Measurements from ENCODE around the gene RAB30. TPM values are rescaled to one million over a fixed set of nuclear protein-coding genes. Genes with fewer than 3 reads are reported as not detected.
A peak's percentile ranks its signal among the peaks of the same experiment; 100 is the strongest.

RAB30 gene
- polyA plus RNA-seq, 1 donor, result 5.3 TPM

DNA sequence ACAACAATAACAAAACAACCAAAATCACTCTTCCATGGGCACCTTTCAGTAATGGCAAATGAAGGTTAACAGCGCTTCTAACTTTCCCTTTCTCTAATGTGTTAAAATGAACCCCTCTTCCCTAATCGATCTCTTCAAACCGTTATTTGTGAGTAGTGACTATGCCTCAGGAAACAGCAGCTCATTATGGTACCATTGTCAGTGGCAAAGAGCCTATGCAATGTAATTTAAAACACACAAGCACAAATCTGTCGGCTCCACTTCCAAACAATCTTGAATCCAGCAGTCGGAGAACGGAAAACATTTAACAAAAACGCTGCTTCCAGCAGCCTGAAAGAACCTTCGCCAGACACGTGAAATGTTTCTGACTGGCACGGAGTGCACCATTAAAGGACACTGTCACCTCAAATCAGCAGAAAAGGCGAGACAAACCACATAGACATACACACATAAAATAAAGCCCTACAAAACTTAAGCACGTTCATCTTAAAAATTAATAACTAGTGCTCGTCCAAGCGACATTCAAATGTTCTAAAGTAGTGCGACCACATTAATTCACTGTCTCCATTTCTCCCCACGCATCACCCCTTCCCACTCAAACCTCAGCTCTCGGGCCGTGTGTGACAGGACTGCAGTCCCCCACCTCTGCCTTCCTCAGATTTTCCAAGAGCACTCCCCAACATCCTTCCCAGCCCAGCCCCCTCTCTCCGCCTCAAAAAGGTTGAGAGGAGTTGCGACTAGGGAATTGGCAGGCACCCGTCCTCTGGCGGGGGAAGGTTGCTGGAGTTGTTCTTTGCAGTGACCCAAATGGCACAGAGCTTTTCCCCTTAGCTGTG is 748 bp downstream of the RAB30 start:
- peak overlapping the region; percentile 65 for H3K4me3 ChIP-seq (ENCODE audit: low read length)
- H3K27me3 ChIP-seq (ENCODE audit: control insufficient read depth, insufficient read depth, low read length), result peaks cover 2% of the 10 kb centered on the region
- H3K36me3 ChIP-seq (ENCODE audit: control insufficient read depth, insufficient read depth, low read length), result peaks cover 2% of the 10 kb centered on the region

DNA sequence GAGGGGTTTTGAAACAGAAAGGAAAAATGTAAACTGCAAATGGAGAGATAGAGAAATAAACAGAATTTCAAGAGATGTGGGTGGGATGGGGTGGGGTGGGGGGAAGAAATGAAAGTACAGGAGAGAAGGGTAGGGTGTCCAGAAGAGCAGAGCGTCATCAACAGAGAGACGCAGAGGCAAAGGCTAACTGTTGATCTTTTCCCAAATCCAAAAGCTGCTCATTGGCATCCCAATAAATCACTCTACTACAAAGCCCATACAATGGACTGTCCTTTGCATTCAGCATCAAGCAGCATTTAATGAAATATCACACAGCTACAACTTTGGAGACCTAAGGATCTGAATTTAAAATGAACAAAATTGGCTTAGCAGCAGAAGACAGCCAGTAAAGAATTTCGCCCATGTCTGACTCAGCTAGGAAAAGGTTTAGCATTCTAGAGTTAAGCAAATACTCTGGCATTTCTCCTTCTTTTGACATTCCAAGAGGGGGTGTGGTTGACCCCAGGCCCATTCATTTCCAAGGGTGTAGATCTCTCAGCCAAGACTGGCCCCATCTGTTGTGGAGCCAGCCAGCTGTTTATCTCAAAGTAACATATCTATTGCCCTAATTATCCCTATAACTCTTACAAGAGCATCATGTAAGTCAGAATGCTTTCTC is 1.5 kb downstream of the RAB30 start:
- Histone ChIP-seq H3K27ac (ENCODE audit: low read length) (no peak overlapping the region), H3K36me3 (ENCODE audit: control insufficient read depth, insufficient read depth, low read length) (peaks cover 2% of the 10 kb centered on the region), H3K4me3 (ENCODE audit: low read length) (peak overlapping the region; percentile 65), H3K9me3 (ENCODE audit: control insufficient read depth, low read depth, low read length) (no peaks in the 10 kb centered on the region), H3K27me3 (ENCODE audit: control insufficient read depth, insufficient read depth, low read length) (peaks cover 2% of the 10 kb centered on the region), H3K4me1 (ENCODE audit: control insufficient read depth, insufficient read depth, low read length) (peaks cover 14% of the 10 kb centered on the region)
- DNase-seq, result no peak
- no CpG with 5 or more reads among the region's 3 CpGs for WGBS (ENCODE audit: insufficient coverage, low lambda C conversion rate)

More for the DNA sequence above, 748 bp downstream of the RAB30 start:
- no peaks in the 10 kb centered on the region for H3K9me3 ChIP-seq (ENCODE audit: control insufficient read depth, low read depth, low read length)
- DNase-seq, result peak in 1 of 2 donors; percentile 50
- 0% methylated on average over 1 of the region's 22 CpGs for WGBS (ENCODE audit: insufficient coverage, low lambda C conversion rate)
- peaks cover 14% of the 10 kb centered on the region for H3K4me1 ChIP-seq (ENCODE audit: control insufficient read depth, insufficient read depth, low read length)
- H3K27ac ChIP-seq (ENCODE audit: low read length), result peak overlapping the region; percentile 81

DNA sequence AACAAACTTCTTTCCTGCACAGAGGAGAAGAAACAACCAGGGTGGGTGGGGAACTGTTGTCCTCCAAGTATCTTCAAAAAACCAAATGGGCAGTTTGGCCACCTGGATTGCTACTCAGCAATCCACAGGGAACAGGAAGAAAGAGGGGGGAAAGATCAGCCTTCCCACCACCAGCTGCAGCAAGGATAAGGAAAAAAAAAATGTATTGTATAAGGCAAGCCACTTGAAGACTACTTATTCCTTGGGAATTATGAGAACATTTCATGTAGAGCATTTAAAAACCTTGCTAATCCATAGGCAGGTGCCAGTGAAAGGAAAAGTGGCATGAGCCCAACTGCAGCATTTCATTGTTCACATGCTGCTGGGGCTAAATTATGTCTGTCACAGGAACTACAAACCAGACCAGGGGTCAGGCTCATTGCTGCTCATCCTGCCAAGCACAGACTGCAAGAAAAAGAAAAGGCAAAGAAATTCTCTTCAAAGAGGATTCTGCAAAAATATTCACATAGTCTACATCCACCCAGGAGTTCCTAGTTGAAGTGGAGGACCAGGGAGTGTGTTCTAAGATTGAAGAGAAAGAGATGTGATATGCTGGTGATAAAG is 2.2 kb downstream of the RAB30 start:
- peaks cover 14% of the 10 kb centered on the region for H3K4me1 ChIP-seq (ENCODE audit: control insufficient read depth, insufficient read depth, low read length)
- peaks cover 2% of the 10 kb centered on the region for H3K27me3 ChIP-seq (ENCODE audit: control insufficient read depth, insufficient read depth, low read length)
- peaks cover 2% of the 10 kb centered on the region for H3K36me3 ChIP-seq (ENCODE audit: control insufficient read depth, insufficient read depth, low read length)
- H3K4me3 ChIP-seq (ENCODE audit: low read length), result no peak overlapping the region
- no peak for DNase-seq
- H3K9me3 ChIP-seq (ENCODE audit: control insufficient read depth, low read depth, low read length), result no peaks in the 10 kb centered on the region
- no peak overlapping the region for H3K27ac ChIP-seq (ENCODE audit: low read length)

DNA sequence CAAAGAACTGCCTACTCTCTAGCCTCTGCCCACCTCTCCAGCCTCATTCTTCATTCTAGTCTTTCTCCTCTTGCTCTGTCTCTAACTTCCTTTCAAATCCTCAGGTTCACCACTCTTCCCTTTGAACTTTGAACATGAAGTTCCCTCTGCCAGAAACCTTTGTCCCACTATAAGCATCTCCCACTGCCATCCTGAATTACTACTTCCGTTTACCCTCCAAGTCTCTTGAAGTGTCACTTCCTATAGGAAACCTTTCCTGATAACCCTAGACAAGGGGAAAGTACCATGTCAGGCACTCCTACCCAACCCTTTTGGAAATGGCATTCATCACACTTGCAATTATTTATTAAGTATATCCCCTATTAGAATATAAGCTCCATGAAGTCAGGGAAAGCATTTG is 3.1 kb downstream of the RAB30 start:
- Histone ChIP-seq H3K9me3 (ENCODE audit: control insufficient read depth, low read depth, low read length) (no peaks in the 10 kb centered on the region), H3K4me1 (ENCODE audit: control insufficient read depth, insufficient read depth, low read length) (peaks cover 14% of the 10 kb centered on the region), H3K27me3 (ENCODE audit: control insufficient read depth, insufficient read depth, low read length) (peaks cover 2% of the 10 kb centered on the region), H3K4me3 (ENCODE audit: low read length) (no peak overlapping the region), H3K36me3 (ENCODE audit: control insufficient read depth, insufficient read depth, low read length) (no peaks in the 10 kb centered on the region), H3K27ac (ENCODE audit: low read length) (no peak overlapping the region)
- no CpG with 5 or more reads among the region's 1 CpG for WGBS (ENCODE audit: insufficient coverage, low lambda C conversion rate)
- DNase-seq, result peak in 1 of 2 donors; percentile 55

DNA sequence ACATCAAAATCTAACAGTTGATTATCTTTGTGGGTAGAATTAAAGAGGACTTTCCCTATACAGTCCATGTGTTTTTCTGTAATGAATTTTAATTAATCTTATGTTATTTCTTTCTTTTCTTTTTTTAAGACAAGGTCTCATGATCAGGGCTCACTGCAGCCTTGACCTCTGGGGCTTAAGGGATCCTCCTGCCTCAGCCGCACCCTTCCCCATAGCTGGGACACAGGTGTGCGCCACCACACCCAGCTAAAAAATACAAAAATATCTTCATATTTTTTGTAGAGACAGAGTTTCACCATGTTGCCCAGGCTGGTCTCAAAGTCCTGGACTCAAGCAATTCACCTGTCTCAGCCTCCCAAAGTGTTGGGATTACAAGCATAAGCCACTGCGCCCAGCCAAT is 7.7 kb downstream of the RAB30 start:
- no peaks in the 10 kb centered on the region for H3K36me3 ChIP-seq (ENCODE audit: control insufficient read depth, insufficient read depth, low read length)
- no peak overlapping the region for H3K27ac ChIP-seq (ENCODE audit: low read length)
- H3K4me1 ChIP-seq (ENCODE audit: control insufficient read depth, insufficient read depth, low read length), result no peaks in the 10 kb centered on the region
- WGBS (ENCODE audit: insufficient coverage, low lambda C conversion rate), result no CpG with 5 or more reads among the region's 3 CpGs
- H3K27me3 ChIP-seq (ENCODE audit: control insufficient read depth, insufficient read depth, low read length), result no peaks in the 10 kb centered on the region
- no peak for DNase-seq
- H3K4me3 ChIP-seq (ENCODE audit: low read length), result no peak overlapping the region
- H3K9me3 ChIP-seq (ENCODE audit: control insufficient read depth, low read depth, low read length), result no peaks in the 10 kb centered on the region

DNA sequence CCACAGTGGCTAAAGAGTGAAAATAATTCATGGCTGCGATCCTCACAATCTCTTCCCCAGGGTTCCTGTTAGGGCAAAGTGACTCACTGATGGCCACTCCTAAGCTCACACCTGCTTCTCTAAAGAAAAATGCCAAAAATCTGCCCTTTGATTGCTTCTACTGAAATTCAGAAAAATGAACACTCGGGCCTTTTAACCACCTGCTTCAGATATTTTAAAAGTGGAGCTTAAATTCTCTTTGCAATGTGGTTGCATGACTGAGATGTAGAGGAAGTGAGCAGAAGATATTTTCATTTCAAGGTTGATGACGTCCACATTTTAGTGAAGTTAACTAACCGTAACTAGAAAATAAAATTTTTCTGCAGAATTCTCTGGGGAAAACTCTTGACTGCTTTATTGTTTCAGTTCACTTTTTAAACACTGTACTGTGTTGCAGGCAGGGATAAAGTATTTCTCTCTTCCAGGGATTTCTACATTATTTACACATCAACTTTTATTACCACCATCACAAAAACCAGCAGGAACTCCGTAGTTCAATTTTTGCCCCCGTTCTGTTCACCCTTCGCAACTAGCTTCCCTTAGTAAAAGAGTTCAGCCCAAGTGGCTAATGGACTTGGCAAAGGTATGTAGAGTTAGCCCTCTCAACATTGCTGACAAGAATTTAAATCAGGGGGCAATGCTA is 8.5 kb downstream of the RAB30 start:
- H3K4me1 ChIP-seq (ENCODE audit: control insufficient read depth, insufficient read depth, low read length), result no peaks in the 10 kb centered on the region
- no peak overlapping the region for H3K27ac ChIP-seq (ENCODE audit: low read length)
- H3K9me3 ChIP-seq (ENCODE audit: control insufficient read depth, low read depth, low read length), result no peaks in the 10 kb centered on the region
- DNase-seq, result no peak
- no peaks in the 10 kb centered on the region for H3K27me3 ChIP-seq (ENCODE audit: control insufficient read depth, insufficient read depth, low read length)
- WGBS (ENCODE audit: insufficient coverage, low lambda C conversion rate), result 43% methylated on average over 1 of the region's 7 CpGs
- H3K36me3 ChIP-seq (ENCODE audit: control insufficient read depth, insufficient read depth, low read length), result no peaks in the 10 kb centered on the region
- no peak overlapping the region for H3K4me3 ChIP-seq (ENCODE audit: low read length)

DNA sequence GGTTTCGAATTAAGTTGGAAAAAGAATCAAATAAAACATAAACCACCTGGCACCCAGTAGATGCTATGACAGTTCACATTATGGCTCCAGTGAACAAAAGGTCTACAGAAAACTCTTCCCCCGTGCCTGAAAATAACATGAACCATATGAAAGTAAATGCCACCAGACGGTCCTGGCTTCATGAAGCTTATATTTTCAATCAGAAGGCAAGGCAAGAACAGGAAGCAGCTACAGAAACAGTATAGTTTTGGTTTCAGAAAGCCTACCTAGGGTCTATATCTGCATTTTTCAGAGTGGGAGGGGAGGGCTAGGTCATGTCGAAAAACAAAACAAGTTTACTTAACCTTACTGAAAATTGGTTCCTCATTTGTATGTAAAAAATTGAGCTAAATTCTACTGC is 9.8 kb downstream of the RAB30 start:
- H3K27ac ChIP-seq (ENCODE audit: low read length), result no peak overlapping the region
- H3K27me3 ChIP-seq (ENCODE audit: control insufficient read depth, insufficient read depth, low read length), result no peaks in the 10 kb centered on the region
- DNase-seq, result no peak
- H3K4me3 ChIP-seq (ENCODE audit: low read length), result no peak overlapping the region
- H3K36me3 ChIP-seq (ENCODE audit: control insufficient read depth, insufficient read depth, low read length), result no peaks in the 10 kb centered on the region
- H3K4me1 ChIP-seq (ENCODE audit: control insufficient read depth, insufficient read depth, low read length), result no peaks in the 10 kb centered on the region
- 100% methylated on average over 1 of the region's 4 CpGs for WGBS (ENCODE audit: insufficient coverage, low lambda C conversion rate)
- no peaks in the 10 kb centered on the region for H3K9me3 ChIP-seq (ENCODE audit: control insufficient read depth, low read depth, low read length)

DNA sequence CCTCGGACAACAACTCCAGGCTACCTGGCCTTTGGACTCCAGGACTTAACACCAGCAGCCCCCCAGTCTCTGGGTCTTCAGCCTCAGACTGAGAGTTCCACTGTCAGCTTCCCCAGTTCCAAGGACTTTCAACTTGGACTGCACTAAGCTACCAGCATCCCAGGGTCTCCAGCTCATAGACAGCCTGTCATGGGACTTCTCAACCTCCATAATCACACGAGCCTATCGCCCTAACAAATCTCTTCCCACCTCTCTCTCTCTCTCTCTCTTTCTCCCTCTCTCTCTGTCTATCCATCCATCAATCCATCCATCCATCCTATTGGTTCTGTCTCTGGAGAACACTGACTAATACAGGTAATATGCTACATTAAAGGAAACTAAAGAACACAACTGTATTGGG is 10.7 kb downstream of the RAB30 start:
- 80% methylated on average over 1 of the region's 3 CpGs for WGBS (ENCODE audit: insufficient coverage, low lambda C conversion rate)
- H3K9me3 ChIP-seq (ENCODE audit: control insufficient read depth, low read depth, low read length), result no peaks in the 10 kb centered on the region
- no peak overlapping the region for H3K27ac ChIP-seq (ENCODE audit: low read length)
- no peaks in the 10 kb centered on the region for H3K27me3 ChIP-seq (ENCODE audit: control insufficient read depth, insufficient read depth, low read length)
- H3K4me3 ChIP-seq (ENCODE audit: low read length), result no peak overlapping the region
- H3K36me3 ChIP-seq (ENCODE audit: control insufficient read depth, insufficient read depth, low read length), result no peaks in the 10 kb centered on the region
- DNase-seq, result no peak
- no peaks in the 10 kb centered on the region for H3K4me1 ChIP-seq (ENCODE audit: control insufficient read depth, insufficient read depth, low read length)

DNA sequence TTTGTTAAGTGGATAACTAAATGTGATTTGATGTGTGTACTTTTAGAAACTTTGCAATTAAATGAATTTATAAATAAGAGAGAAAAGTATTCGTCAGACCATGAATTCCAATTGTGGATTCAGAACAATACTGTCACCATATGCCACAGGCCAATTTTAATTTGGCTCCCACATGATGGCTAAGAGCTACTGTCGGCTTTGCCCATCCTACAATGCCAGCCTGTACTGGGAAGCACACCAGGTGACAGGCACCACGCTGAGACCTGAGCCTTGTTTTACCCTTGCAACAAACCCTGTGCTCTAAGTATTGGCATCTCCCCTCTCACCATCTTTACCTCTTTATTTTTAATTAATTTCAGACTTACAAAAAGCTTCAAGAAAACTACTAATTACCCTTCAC is 14.0 kb downstream of the RAB30 start:
- Histone ChIP-seq H3K9me3 (ENCODE audit: control insufficient read depth, low read depth, low read length) (no peaks in the 10 kb centered on the region), H3K4me1 (ENCODE audit: control insufficient read depth, insufficient read depth, low read length) (no peaks in the 10 kb centered on the region), H3K27ac (ENCODE audit: low read length) (no peak overlapping the region), H3K36me3 (ENCODE audit: control insufficient read depth, insufficient read depth, low read length) (no peaks in the 10 kb centered on the region), H3K27me3 (ENCODE audit: control insufficient read depth, insufficient read depth, low read length) (no peaks in the 10 kb centered on the region), H3K4me3 (ENCODE audit: low read length) (no peak overlapping the region)
- no peak for DNase-seq
- 80% methylated on average over 1 of the region's 3 CpGs for WGBS (ENCODE audit: insufficient coverage, low lambda C conversion rate)

DNA sequence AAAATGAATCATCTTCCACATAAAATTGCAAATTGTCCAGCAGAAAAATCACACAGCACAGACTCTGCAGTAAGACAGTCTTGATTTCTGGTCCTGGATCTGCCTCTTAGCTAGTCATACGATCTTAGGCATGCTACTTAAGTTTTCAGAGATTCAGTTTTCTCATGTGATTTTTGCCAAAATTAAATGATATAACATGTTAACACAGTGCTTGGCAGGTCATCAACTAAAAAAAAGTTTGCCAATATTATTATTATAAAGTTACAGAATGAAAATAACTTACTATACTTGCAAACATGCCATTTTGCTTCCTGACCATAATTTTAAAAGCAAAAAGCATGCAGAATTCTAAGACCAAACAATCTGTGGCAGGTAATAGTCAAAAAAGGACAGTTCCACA is 15.1 kb downstream of the RAB30 start:
- Histone ChIP-seq H3K27ac (ENCODE audit: low read length) (no peak overlapping the region), H3K27me3 (ENCODE audit: control insufficient read depth, insufficient read depth, low read length) (no peaks in the 10 kb centered on the region), H3K36me3 (ENCODE audit: control insufficient read depth, insufficient read depth, low read length) (no peaks in the 10 kb centered on the region), H3K9me3 (ENCODE audit: control insufficient read depth, low read depth, low read length) (no peaks in the 10 kb centered on the region), H3K4me3 (ENCODE audit: low read length) (no peak overlapping the region), H3K4me1 (ENCODE audit: control insufficient read depth, insufficient read depth, low read length) (no peaks in the 10 kb centered on the region)
- WGBS (ENCODE audit: insufficient coverage, low lambda C conversion rate), result no CpG with 5 or more reads among the region's 1 CpG
- no peak for DNase-seq
